ENCODE results near the gene GPR132. TPM values are rescaled to one million over a fixed set of nuclear protein-coding genes. Genes with fewer than 3 reads are reported as not detected.

Gene GPR132
- total and polyA plus RNA-seq, 9 of the 15 experiments (the other 6 are each of a cell fraction or from before 2014, with no cell fraction given) = 0.01 to 1.1 (median 0.25) TPM; not detected in 1

DNA sequence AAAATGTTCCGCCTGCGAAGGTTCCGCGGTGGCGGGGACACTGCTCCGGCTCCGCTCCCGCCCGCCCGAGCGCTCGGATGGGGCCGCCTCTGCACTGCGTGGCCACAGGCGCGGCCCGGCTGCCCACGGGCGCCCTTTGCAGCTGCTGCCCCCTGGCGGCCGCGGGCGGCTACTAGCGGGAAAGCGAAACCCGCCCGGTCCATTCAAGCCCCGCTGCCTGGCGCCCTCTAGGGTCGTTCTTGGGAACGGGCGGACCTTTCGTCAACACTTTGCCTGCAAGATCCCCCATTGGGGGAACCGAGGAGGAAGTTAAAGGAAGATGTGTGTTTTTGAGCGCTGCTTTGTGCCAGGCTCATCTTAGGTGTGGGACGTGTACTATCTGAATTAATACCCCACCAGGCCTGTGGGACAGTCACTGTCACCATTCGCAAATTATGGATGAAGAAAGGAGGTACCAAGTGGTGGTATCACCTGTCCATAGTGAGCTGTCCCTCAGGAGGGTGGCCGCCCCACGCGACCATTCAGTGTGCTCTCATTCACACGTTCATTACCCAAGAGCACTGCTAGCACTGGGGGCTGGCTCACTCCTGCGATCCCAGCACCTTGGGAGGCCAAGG lies 19.4 kb downstream of the GPR132 start (continued):
- peak; percentile 56 to 66; a peak in 2 of 4 replicates for TF ChIP-seq UBTF (IDR thresholded peaks at IDR 0.05; ENCODE audit: borderline replicate concordance in 1 of 2, low read depth in 2 of 2, low read length in 2 of 2)
- TF ChIP-seq, protein P1, sequence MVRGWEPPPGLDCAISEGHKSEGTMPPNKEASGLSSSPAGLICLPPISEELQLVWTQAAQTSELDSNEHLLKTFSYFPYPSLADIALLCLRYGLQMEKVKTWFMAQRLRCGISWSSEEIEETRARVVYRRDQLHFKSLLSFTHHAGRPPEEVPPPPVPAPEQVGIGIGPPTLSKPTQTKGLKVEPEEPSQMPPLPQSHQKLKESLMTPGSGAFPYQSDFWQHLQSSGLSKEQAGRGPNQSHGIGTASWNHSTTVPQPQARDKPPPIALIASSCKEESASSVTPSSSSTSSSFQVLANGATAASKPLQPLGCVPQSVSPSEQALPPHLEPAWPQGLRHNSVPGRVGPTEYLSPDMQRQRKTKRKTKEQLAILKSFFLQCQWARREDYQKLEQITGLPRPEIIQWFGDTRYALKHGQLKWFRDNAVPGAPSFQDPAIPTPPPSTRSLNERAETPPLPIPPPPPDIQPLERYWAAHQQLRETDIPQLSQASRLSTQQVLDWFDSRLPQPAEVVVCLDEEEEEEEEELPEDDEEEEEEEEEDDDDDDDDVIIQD (CRISPR knock-in tag; IDR thresholded peaks at IDR 0.05) = no peak
- no peak for TF ChIP-seq CHD1 (IDR thresholded peaks at IDR 0.05; ENCODE audit: low read length)
- TF ChIP-seq GABPB2 (CRISPR knock-in tag; conservative IDR thresholded peaks at IDR 0.05) = no peak
- TF ChIP-seq, protein P2, sequence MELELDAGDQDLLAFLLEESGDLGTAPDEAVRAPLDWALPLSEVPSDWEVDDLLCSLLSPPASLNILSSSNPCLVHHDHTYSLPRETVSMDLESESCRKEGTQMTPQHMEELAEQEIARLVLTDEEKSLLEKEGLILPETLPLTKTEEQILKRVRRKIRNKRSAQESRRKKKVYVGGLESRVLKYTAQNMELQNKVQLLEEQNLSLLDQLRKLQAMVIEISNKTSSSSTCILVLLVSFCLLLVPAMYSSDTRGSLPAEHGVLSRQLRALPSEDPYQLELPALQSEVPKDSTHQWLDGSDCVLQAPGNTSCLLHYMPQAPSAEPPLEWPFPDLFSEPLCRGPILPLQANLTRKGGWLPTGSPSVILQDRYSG (tag; conservative IDR thresholded peaks at IDR 0.05; ENCODE audit: low read depth) = no peak

All from K562 (cell line).